ENCODE results near the gene PATL2.

The PATL2 gene

DNA sequence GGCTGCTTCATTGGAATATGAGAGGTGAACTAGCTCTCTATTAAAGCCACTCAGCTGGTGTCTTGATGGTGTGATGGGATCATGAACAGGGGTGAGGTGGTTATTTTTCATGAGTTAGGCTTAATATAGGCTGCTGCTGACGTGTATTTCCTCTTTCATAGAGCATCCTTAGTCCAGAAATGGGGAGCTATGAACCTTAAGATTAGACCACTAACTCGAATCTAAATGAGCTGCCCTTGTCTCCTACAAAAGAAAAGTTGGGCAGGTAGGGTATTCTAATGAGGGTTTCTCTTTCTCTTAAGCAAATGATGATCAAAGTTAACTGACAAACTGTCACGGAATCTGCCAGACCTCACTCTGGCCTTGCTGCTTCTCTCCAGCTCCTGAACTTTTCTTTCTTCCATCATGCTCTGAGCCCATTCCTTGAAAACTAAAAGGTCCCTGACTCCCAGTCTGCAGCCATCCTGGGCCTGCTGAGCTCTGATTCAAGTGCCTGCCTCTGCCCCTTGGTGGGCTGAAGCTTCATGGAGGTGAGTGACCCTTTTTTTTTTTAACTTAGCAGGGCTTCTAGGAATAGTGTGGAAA, 25.1 kb upstream of the PATL2 start, which contains the start of gene TRIM69:
TSS of gene TRIM69 (plus strand) at position 348 of the 585 bp plus-strand sequence. CDS start at position 525, 177 bp downstream.
- Histone ChIP-seq H3K27me3 (ENCODE audit: insufficient read depth, poor library complexity, severe bottlenecking) (peaks cover 3% of the 10 kb centered on the region), H3K4me3 (ENCODE audit: severe bottlenecking) (no peak within 1 kb of the TSS), H3K36me3 (ENCODE audit: low read depth) (no peaks in the 10 kb centered on the region), H3K27ac (ENCODE audit: poor library complexity, severe bottlenecking) (no peak within 1 kb of the TSS), H3K9me3 (ENCODE audit: severe bottlenecking) (no peaks in the 10 kb centered on the region), H3K4me1 (ENCODE audit: insufficient read depth, poor library complexity, severe bottlenecking) (peaks cover 7% of the 10 kb centered on the region)
- DNase-seq (ENCODE audit: low spot score) (no peak), ATAC-seq (ENCODE audit: low read depth) (no peak)
- TF ChIP-seq, protein P1, sequence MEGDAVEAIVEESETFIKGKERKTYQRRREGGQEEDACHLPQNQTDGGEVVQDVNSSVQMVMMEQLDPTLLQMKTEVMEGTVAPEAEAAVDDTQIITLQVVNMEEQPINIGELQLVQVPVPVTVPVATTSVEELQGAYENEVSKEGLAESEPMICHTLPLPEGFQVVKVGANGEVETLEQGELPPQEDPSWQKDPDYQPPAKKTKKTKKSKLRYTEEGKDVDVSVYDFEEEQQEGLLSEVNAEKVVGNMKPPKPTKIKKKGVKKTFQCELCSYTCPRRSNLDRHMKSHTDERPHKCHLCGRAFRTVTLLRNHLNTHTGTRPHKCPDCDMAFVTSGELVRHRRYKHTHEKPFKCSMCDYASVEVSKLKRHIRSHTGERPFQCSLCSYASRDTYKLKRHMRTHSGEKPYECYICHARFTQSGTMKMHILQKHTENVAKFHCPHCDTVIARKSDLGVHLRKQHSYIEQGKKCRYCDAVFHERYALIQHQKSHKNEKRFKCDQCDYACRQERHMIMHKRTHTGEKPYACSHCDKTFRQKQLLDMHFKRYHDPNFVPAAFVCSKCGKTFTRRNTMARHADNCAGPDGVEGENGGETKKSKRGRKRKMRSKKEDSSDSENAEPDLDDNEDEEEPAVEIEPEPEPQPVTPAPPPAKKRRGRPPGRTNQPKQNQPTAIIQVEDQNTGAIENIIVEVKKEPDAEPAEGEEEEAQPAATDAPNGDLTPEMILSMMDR (IDR thresholded peaks at IDR 0.05; ENCODE audit: poor library complexity, severe bottlenecking), result no peak

DNA sequence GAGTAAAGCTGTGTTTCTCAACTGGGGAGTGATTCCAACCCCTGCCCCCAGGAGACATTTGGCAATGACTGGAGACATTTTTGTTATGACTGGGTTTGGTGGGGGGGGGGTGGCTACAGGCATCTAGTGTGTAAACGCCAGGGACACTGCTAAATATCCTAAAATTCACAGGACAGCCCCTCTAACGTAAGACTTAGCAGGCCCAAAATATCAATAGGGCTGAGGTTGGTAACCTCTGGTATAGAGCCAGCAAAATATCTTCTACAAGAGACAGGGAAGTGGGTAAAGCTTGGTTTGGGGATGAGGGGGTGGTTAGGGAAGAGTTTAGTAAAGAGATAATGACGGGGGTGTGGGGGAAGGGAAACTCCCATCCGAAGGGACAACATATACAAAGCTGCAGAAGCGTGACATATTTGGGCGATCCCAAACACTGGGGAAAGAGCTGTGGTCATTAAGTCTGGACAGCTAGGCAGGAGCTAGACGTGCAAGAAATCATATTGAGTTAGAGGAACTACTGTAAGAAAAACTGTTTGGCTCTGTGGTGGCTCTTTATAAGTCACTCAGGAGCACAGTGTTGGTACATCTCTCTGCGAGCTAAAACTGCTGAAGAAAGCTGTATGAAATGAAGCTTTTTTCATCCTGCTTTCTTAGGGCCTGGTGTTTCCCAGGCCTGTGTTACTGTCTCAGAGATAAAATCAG, 24.5 kb upstream of the PATL2 start:
- DNase-seq (ENCODE audit: low spot score) (no peak), ATAC-seq (ENCODE audit: low read depth) (no peak)
- H3K4me1 ChIP-seq (ENCODE audit: insufficient read depth, poor library complexity, severe bottlenecking), result peaks cover 7% of the 10 kb centered on the region
- H3K27me3 ChIP-seq (ENCODE audit: insufficient read depth, poor library complexity, severe bottlenecking), result peaks cover 3% of the 10 kb centered on the region
- no peaks in the 10 kb centered on the region for H3K36me3 ChIP-seq (ENCODE audit: low read depth)
- H3K9me3 ChIP-seq (ENCODE audit: severe bottlenecking), result no peaks in the 10 kb centered on the region
- H3K4me3 ChIP-seq (ENCODE audit: severe bottlenecking), result no peak overlapping the region
- no peak overlapping the region for H3K27ac ChIP-seq (ENCODE audit: poor library complexity, severe bottlenecking)
- TF ChIP-seq, protein P1 (IDR thresholded peaks at IDR 0.05; ENCODE audit: poor library complexity, severe bottlenecking), result no peak

DNA sequence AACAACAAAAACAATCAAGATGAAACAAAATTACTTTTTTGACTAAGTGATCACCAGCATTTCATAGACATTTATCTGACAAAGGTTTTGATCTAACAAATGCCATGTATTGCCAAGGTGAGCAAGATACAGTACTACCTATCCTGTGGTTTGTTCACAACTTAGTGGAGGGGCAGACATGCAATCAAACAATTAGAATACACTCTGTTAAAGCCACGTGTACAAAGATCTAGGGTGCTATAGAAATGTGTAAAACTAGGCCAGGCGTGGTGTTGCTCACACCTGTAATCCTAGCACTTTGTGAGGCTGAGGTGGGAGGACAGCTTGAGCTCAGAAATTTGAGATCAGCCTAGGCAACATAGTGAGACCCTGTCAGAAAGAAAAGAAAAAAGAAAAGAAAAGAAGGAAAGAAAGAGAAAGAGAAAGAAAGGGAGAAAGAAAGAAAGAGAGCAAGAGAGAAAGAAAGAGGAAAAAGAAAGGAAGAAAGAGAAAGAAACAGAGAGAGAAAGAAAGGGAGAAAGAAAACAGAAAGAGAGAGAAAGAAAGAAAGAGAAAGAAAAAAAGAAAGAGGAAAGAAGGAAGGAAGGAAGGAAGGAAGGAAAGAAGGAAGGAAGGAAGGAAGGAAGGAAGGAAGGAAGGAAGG, 23.8 kb upstream of the PATL2 start:
- no peaks in the 10 kb centered on the region for H3K9me3 ChIP-seq (ENCODE audit: severe bottlenecking)
- H3K4me3 ChIP-seq (ENCODE audit: severe bottlenecking), result no peak overlapping the region
- ATAC-seq (ENCODE audit: low read depth) (no peak), DNase-seq (ENCODE audit: low spot score) (no peak)
- H3K4me1 ChIP-seq (ENCODE audit: insufficient read depth, poor library complexity, severe bottlenecking), result peaks cover 11% of the 10 kb centered on the region
- TF ChIP-seq, protein P1 (IDR thresholded peaks at IDR 0.05; ENCODE audit: poor library complexity, severe bottlenecking), result no peak
- no peaks in the 10 kb centered on the region for H3K36me3 ChIP-seq (ENCODE audit: low read depth)
- H3K27ac ChIP-seq (ENCODE audit: poor library complexity, severe bottlenecking), result no peak overlapping the region
- peaks cover 3% of the 10 kb centered on the region for H3K27me3 ChIP-seq (ENCODE audit: insufficient read depth, poor library complexity, severe bottlenecking)

DNA sequence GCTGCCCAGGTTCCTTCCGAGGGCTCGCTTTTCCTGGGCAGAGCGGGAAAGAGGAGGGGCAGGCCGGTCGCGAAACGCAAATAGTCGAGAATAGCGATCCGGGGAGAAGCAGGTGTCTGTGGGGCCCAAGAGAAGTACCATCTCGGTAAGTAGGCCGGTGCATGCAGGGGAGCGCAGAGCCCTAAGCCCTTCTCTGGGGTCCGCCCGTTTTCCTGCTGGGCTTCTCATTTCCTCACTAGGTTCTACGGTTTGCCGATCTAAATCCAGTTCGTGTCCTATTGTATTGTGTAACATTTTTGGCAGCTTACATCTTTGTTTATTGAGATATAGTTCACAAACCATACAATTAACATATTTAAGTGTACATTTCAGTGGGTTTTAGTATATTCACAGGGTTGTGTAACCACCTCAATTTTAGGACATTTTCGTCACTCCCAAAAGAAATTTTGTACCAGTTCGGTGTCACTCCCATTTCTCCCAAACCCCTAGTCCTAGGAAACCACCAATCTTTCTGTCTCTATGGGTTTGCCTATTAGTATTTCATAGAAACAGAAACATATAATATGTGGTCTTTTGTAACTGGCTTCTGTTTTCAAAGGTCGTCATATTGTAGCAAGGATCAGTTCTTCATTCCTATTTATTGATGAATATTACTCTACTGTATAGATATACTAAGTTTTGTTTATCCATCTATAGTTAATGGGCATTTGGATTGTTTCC, 18.4 kb upstream of the PATL2 start:
- Histone ChIP-seq H3K27ac (ENCODE audit: poor library complexity, severe bottlenecking) (peak overlapping the region; percentile 80), H3K36me3 (ENCODE audit: low read depth) (no peaks in the 10 kb centered on the region), H3K4me1 (ENCODE audit: insufficient read depth, poor library complexity, severe bottlenecking) (peaks cover 32% of the 10 kb centered on the region), H3K4me3 (ENCODE audit: severe bottlenecking) (peak overlapping the region; percentile 59), H3K9me3 (ENCODE audit: severe bottlenecking) (no peaks in the 10 kb centered on the region), H3K27me3 (ENCODE audit: insufficient read depth, poor library complexity, severe bottlenecking) (no peaks in the 10 kb centered on the region)
- DNase-seq (ENCODE audit: low spot score) (no peak), ATAC-seq (ENCODE audit: low read depth) (no peak; the same call in 2 of the 3 replicates)
- TF ChIP-seq, protein P1 (IDR thresholded peaks at IDR 0.05; ENCODE audit: poor library complexity, severe bottlenecking), result no peak

Data from RWPE2 (cell line).